Pons (tissue), 1 donor: ENCODE measurements around the gene CNOT10.
A peak's percentile ranks its signal among the peaks of the same experiment; 100 is the strongest.
"Not testable (repeated sequence)": the region's sequence is repeated elsewhere in the genome, so short reads cannot be mapped to it uniquely, and the experiment has no call there.

ENCODE experiments used
- DNase-seq: peaks from one replicate; pipeline ENCODE4 v3.0.0-alpha.2; 2016; ENCODE audit warnings: low spot score

Gene CNOT10

GRCh38 chr3:32758375-32758753 is 73.4 kb downstream of the CNOT10 start:
- no peak for DNase-seq

- DNase-seq: no peak
Observed at GRCh38 chr3:32759342-32759741, 74.4 kb downstream of the CNOT10 start.

GRCh38 chr3:32764481-32764880 is 79.5 kb downstream of the CNOT10 start:
- DNase-seq: no peak

- DNase-seq: no peak
Observed at GRCh38 chr3:32778389-32778788, 93.4 kb downstream of the CNOT10 start.

GRCh38 chr3:32780071-32780734 is 95.2 kb downstream of the CNOT10 start:
- DNase-seq: no peak

- DNase-seq: no peak
Observed at GRCh38 chr3:32780735-32781210, 95.8 kb downstream of the CNOT10 start.

GRCh38 chr3:32781211-32781968 is 96.4 kb downstream of the CNOT10 start:
- peak; percentile 34 for DNase-seq

GRCh38 chr3:32781969-32782270 is 96.9 kb downstream of the CNOT10 start:
- not testable (repeated sequence) for DNase-seq

- no peak for DNase-seq
Observed at GRCh38 chr3:32782407-32782806, 97.4 kb downstream of the CNOT10 start.

GRCh38 chr3:32791833-32792232 is 106.8 kb downstream of the CNOT10 start:
- no peak for DNase-seq

- DNase-seq: no peak
Observed at GRCh38 chr3:32794487-32795308, 109.7 kb downstream of the CNOT10 start.

GRCh38 chr3:32796384-32796950 is 111.5 kb downstream of the CNOT10 start:
- DNase-seq: not testable (repeated sequence)

- DNase-seq: no peak
Observed at GRCh38 chr3:32797776-32798175, 112.8 kb downstream of the CNOT10 start.

- DNase-seq: not testable (repeated sequence)
Observed at GRCh38 chr3:32801440-32801839, 116.5 kb downstream of the CNOT10 start.

- no peak for DNase-seq
Observed at GRCh38 chr3:32813180-32813579, 128.2 kb downstream of the CNOT10 start.

- DNase-seq: peak; percentile 38
Observed at GRCh38 chr3:32814361-32814760, 129.4 kb downstream of the CNOT10 start.

- DNase-seq: no peak
Observed at GRCh38 chr3:32815841-32816438, 131.0 kb downstream of the CNOT10 start.

GRCh38 chr3:32816439-32817256 is 131.7 kb downstream of the CNOT10 start:
- DNase-seq: no peak

- no peak for DNase-seq
Observed at GRCh38 chr3:32817257-32817557, 132.2 kb downstream of the CNOT10 start.

- DNase-seq: no peak
Observed at GRCh38 chr3:32817558-32818228, 132.7 kb downstream of the CNOT10 start, which contains the start of gene TRIM71. TSS of gene TRIM71 (plus strand) at chr3:32817997. CDS start at chr3:32818081, 84 bp downstream.
